Stomach (tissue), 9 donors: ENCODE results near the gene CARMIL1. TPM values are rescaled to one million over a fixed set of nuclear protein-coding genes. Genes with fewer than 3 reads are reported as not detected.
A peak's percentile ranks its signal among the peaks of the same experiment; 100 is the strongest.

Experiments
- DNase-seq, 2 donors: peaks; one replicate each; pipeline versions ENCODE4 v3.0.0 to v3.0.0-alpha.2; 2013 to 2019
- H3K27ac ChIP-seq, 5 donors: fragments of 200-600 bp in 4 of 5; sonication (generic) in 4 of 5; one replicate each; pipeline ENCODE4 v1.5.1; 2013 to 2019; ENCODE audit warnings: mild to moderate bottlenecking in 1 of 5, moderate library complexity in 1 of 5
- H3K27me3 ChIP-seq, 3 donors: fragments of 200-600 bp; sonication (generic); one replicate each; pipeline ENCODE4 v1.5.1; 2017 to 2019; ENCODE audit warnings: mixed run types in 1 of 3
- H3K36me3 ChIP-seq, 4 donors: fragments of 200-600 bp; sonication (generic); 1 replicate in 3 of 4; 2 replicates in 1 of 4; pipeline ENCODE4 v1.5.1; 2016 to 2019
- H3K4me1 ChIP-seq, 4 donors: fragments of 200-600 bp; sonication (generic); one replicate each; pipeline ENCODE4 v1.5.1; 2016 to 2019
- H3K4me3 ChIP-seq, 4 donors: fragments of 200-600 bp; sonication (generic) in 3 of 4; one replicate each; pipeline ENCODE4 v1.5.1; 2016 to 2019; ENCODE audit warnings: mild to moderate bottlenecking in 1 of 4
- H3K9me3 ChIP-seq, 4 donors: fragments of 200-600 bp; sonication (generic); one replicate each; pipeline ENCODE4 v1.5.1; 2016 to 2019
- CTCF ChIP-seq, 7 experiments: fragments of 450-650 bp in 4 of 7; fragments of 200-600 bp in 3 of 7; sonication (generic) in 3 of 7; IDR thresholded peaks; one replicate each; pipeline ENCODE4 v1.5.1; 2016 to 2019; ENCODE audit warnings: antibody characterized with exemption in 7 of 7, control low read depth in 2 of 7, mild to moderate bottlenecking in 1 of 7
- EP300 ChIP-seq: sonication (generic); formaldehyde crosslinking; IDR thresholded peaks from one replicate; pipeline ENCODE4 v1.6.1; 2017; ENCODE audit warnings: antibody characterized with exemption
- POLR2A ChIP-seq, 4 donors: fragments of 450-650 bp; IDR thresholded peaks; one replicate each; pipeline ENCODE4 v1.6.1; 2016; ENCODE audit warnings: antibody characterized with exemption in 4 of 4, control low read depth in 2 of 4, mild to moderate bottlenecking in 1 of 4, moderate library complexity in 1 of 4
- POLR2AphosphoS5 ChIP-seq, 3 donors: sonication (generic); formaldehyde crosslinking; IDR thresholded peaks; one replicate each; pipeline ENCODE4 v1.6.1; 2016; ENCODE audit warnings: antibody characterized with exemption in 3 of 3
- WGBS, 5 donors: extraction: QIAGEN DNeasy Blood & Tissue Kit in 3 of 5; methylation state at CpG; one replicate each; pipeline versions ENCODE4 v1.1.5 to v1.1.7; 2013 to 2018; 5-methylcytosine and 5-hydroxymethylcytosine counted together
- intact Hi-C: fragments of 100-400 bp; cut with DNase I; formaldehyde crosslinking; loops from one replicate; pipeline ENCODE4 v1.15.1; 2023; ENCODE audit warnings: low total_unique reads
- polyA plus RNA-seq, 3 donors: library from polyadenylated mRNA; stranded (reverse); fragments of 200-250 nt; gene quantifications; one replicate each; pipeline ENCODE4 v1.2.3, GENCODE V29; 2013
- total RNA-seq, 5 donors: library from RNA; depleted of rRNA; stranded (reverse); fragments of >200 nt; gene quantifications; one replicate each; pipeline versions ENCODE4 v1.1.0 to v1.2.3, GENCODE V29; 2014 to 2016
- donor health status: healthy with polysubstance abuse.
- donor health status: Bipolar disorder and iron deficiency.
- donor health status: healthy.

The CARMIL1 gene
- total and polyA plus RNA-seq, 8 donors = 10.5 to 42.7 (median 14.9) TPM

- TF ChIP-seq POLR2A (IDR thresholded peaks at IDR 0.05) = no peak
- no peak for TF ChIP-seq CTCF (IDR thresholded peaks at IDR 0.05)
- no peak for TF ChIP-seq EP300
- TF ChIP-seq POLR2AphosphoS5 (IDR thresholded peaks at IDR 0.05) = peak in 2 of 3 donors; percentile 14 to 20
- intact Hi-C loops = no loop called here
- H3K27ac ChIP-seq = peak overlapping the region in 4 of 5 donors; percentile 35 to 68 (median 50)
- 45 to 64% (median 57%) methylated on average over 6 of the region's 6 CpGs for WGBS, 5 donors
- no peaks in the 10 kb centered on the region for H3K27me3 ChIP-seq
- H3K4me3 ChIP-seq = no peak overlapping the region
- H3K4me1 ChIP-seq = peaks cover 0 to 24% (median 3%) of the 10 kb centered on the region in 4 donors
- DNase-seq = peak in 1 of 2 donors; percentile 28
- no peaks in the 10 kb centered on the region for H3K9me3 ChIP-seq
- no peaks in the 10 kb centered on the region for H3K36me3 ChIP-seq
Measured at GRCh38 chr6:25359191-25359861, 80.2 kb downstream of the CARMIL1 start.

GRCh38 chr6:25359891-25360290 is 80.7 kb downstream of the CARMIL1 start:
- no peak overlapping the region for H3K27ac ChIP-seq
- H3K4me3 ChIP-seq = no peak overlapping the region
- intact Hi-C loops = no loop called here
- WGBS, 5 donors = 27 to 61% (median 35%) methylated on average over 2 of the region's 2 CpGs
- peak in 1 of 2 donors; percentile 30 for DNase-seq
- no peaks in the 10 kb centered on the region for H3K36me3 ChIP-seq
- no peaks in the 10 kb centered on the region for H3K27me3 ChIP-seq
- H3K4me1 ChIP-seq = peaks cover 0 to 19% (median 3%) of the 10 kb centered on the region in 4 donors
- no peaks in the 10 kb centered on the region for H3K9me3 ChIP-seq
- TF ChIP-seq EP300 (no peak), POLR2AphosphoS5 (IDR thresholded peaks at IDR 0.05) (no peak), POLR2A (IDR thresholded peaks at IDR 0.05) (no peak), CTCF (IDR thresholded peaks at IDR 0.05) (no peak)

- H3K4me3 ChIP-seq = no peak overlapping the region
- H3K9me3 ChIP-seq = no peaks in the 10 kb centered on the region
- H3K4me1 ChIP-seq = peaks cover 0 to 19% (median 3%) of the 10 kb centered on the region in 4 donors
- 29 to 50% (median 36%) methylated on average over 1 of the region's 1 CpG for WGBS, 5 donors
- intact Hi-C loops = no loop called here
- no peak for TF ChIP-seq POLR2A (IDR thresholded peaks at IDR 0.05)
- no peak for TF ChIP-seq POLR2AphosphoS5 (IDR thresholded peaks at IDR 0.05)
- no peak for TF ChIP-seq CTCF (IDR thresholded peaks at IDR 0.05)
- no peak for TF ChIP-seq EP300
- H3K27me3 ChIP-seq = no peaks in the 10 kb centered on the region
- H3K36me3 ChIP-seq = no peaks in the 10 kb centered on the region
- no peak overlapping the region for H3K27ac ChIP-seq
- DNase-seq = no peak
Measured at GRCh38 chr6:25360621-25361020, 81.4 kb downstream of the CARMIL1 start.

GRCh38 chr6:25363427-25363826 is 84.3 kb downstream of the CARMIL1 start:
- WGBS, 5 donors = 41 to 61% (median 58%) methylated on average over 2 of the region's 2 CpGs
- TF ChIP-seq POLR2A (IDR thresholded peaks at IDR 0.05) (no peak), POLR2AphosphoS5 (IDR thresholded peaks at IDR 0.05) (no peak), EP300 (no peak), CTCF (IDR thresholded peaks at IDR 0.05) (no peak)
- H3K27me3 ChIP-seq = no peaks in the 10 kb centered on the region
- DNase-seq = no peak
- no peak overlapping the region for H3K4me3 ChIP-seq
- H3K4me1 ChIP-seq = peaks cover 11 to 37% (median 16%) of the 10 kb centered on the region in 4 donors
- H3K9me3 ChIP-seq = no peaks in the 10 kb centered on the region
- H3K27ac ChIP-seq = no peak overlapping the region
- intact Hi-C loops = no loop called here
- H3K36me3 ChIP-seq = no peaks in the 10 kb centered on the region
